Endothelial cell of umbilical vein (primary cell): ENCODE data around the gene ERBB4. TPM values are rescaled to one million over a fixed set of nuclear protein-coding genes. Genes with fewer than 3 reads are reported as not detected.

Experiments
- BruUV-seq: library from RNA; stranded (reverse); fragments of 400-500 nt; replicated peaks from 2 replicates; lab custom pipeline; 2021; lab: Mats Ljungman, UMichigan
- CTCF ChIA-PET: fragments of 300-600, 350-600 bp; sonication (Branson Sonifier 250); formaldehyde crosslinking; loops from one replicate; lab custom pipeline; 2021; ENCODE audit warnings: antibody characterized with exemption, inconsistent platforms; lab: Charles Lee
- POLR2A ChIA-PET: fragments of 300-600, 350-600 bp; sonication (Branson Sonifier 250); formaldehyde crosslinking; loops from one replicate; lab custom pipeline; 2021; ENCODE audit warnings: antibody characterized with exemption, inconsistent platforms; lab: Charles Lee
- DNase-seq: peaks from one replicate; pipeline ENCODE4 v3.0.0-alpha.2; 2011; ENCODE audit warnings: low read depth, low spot score
- FAIRE-seq: peaks from 2 replicates; lab custom pipeline; 2011; peaks lifted over from hg19 to GRCh38; lab: Jason Lieb, UNC
- H2AFZ ChIP-seq: 2 replicates; pipeline ENCODE4 v1.6.0; 2012; ENCODE audit warnings: low read depth, low read length, control low read depth, inconsistent platforms
- H3K27ac ChIP-seq: 2 replicates; pipeline ENCODE4 v1.5.1; 2011; ENCODE audit warnings: low read depth, mild to moderate bottlenecking, control low read depth, low read length, moderate library complexity; ENCODE audit not compliant: insufficient read depth
- H3K27me3 ChIP-seq, 2 experiments: 2 replicates each; pipeline versions ENCODE4 v1.6.0 to v1.6.1; 2011; ENCODE audit warnings: low read length in 2 of 2, mixed read lengths in 1 of 2; ENCODE audit not compliant: control insufficient read depth in 2 of 2, insufficient read depth in 2 of 2
- H3K36me3 ChIP-seq, 2 experiments: 2 replicates in 1 of 2; 3 replicates in 1 of 2; pipeline ENCODE4 v1.5.1; 2011; ENCODE audit warnings: low read length in 2 of 2, mild to moderate bottlenecking in 1 of 2, moderate library complexity in 1 of 2; ENCODE audit not compliant: control insufficient read depth in 2 of 2, insufficient read depth in 2 of 2; ENCODE audit errors: extremely low read depth in 1 of 2
- H3K4me1 ChIP-seq: 3 replicates; pipeline ENCODE4 v1.5.1; 2011; ENCODE audit warnings: mild to moderate bottlenecking, low read length; ENCODE audit not compliant: control insufficient read depth, insufficient read depth; ENCODE audit errors: extremely low read depth
- H3K4me2 ChIP-seq: 2 replicates; pipeline ENCODE4 v1.6.1; 2011; ENCODE audit warnings: low read length, control low read depth, mixed read lengths; ENCODE audit not compliant: insufficient read depth
- H3K4me3 ChIP-seq, 3 experiments: fragments of 200-600 bp in 1 of 3; sonication (generic), shearing (Covaris generic) in 1 of 3; replicated peaks in 1 of 3; 2 replicates each; pipeline ENCODE4 v1.5.1; 2011 to 2016; ENCODE audit warnings: control low read depth in 3 of 3, low read length in 3 of 3, mild to moderate bottlenecking in 2 of 3, inconsistent platforms in 1 of 3, low read depth in 1 of 3, moderate library complexity in 1 of 3; ENCODE audit not compliant: insufficient read depth in 1 of 3
- H3K79me2 ChIP-seq: 2 replicates; pipeline ENCODE4 v1.6.0; 2012; ENCODE audit warnings: low read length, inconsistent platforms; ENCODE audit not compliant: control insufficient read depth, insufficient read depth
- H3K9ac ChIP-seq: replicated peaks from 2 replicates; pipeline ENCODE3; 2011; ENCODE audit warnings: low read length, control low read depth; ENCODE audit not compliant: insufficient read depth; ENCODE audit errors: extremely low read depth
- H3K9me1 ChIP-seq: replicated peaks from 3 replicates; pipeline ENCODE4 v1.6.0; 2011; ENCODE audit warnings: mild to moderate bottlenecking, low read length; ENCODE audit not compliant: control insufficient read depth, insufficient read depth; ENCODE audit errors: extremely low read depth
- H3K9me3 ChIP-seq: replicated peaks from 2 replicates; pipeline ENCODE4 v1.5.1; 2012; ENCODE audit warnings: low read length, inconsistent platforms; ENCODE audit not compliant: control insufficient read depth, insufficient read depth
- H4K20me1 ChIP-seq: replicated peaks from 2 replicates; pipeline ENCODE3; 2011; ENCODE audit warnings: mild to moderate bottlenecking, low read length; ENCODE audit not compliant: control insufficient read depth, insufficient read depth; ENCODE audit errors: extremely low read depth
- CTCF ChIP-seq, 2 donors: IDR thresholded peaks; 1 replicate in 1 of 2; 2 replicates in 1 of 2; pipeline ENCODE4 v1.5.1; 2011; ENCODE audit warnings: low read length in 2 of 2, mild to moderate bottlenecking in 2 of 2, moderate library complexity in 2 of 2, control low read depth in 1 of 2, inconsistent platforms in 1 of 2, low read depth in 1 of 2; ENCODE audit not compliant: insufficient read depth in 1 of 2; ENCODE audit errors: extremely low read depth in 1 of 2
- EZH2 ChIP-seq: IDR thresholded peaks from 2 replicates; pipeline ENCODE4 v1.6.1; 2012; ENCODE audit warnings: borderline replicate concordance, low read depth, mild to moderate bottlenecking, moderate library complexity, low read length, inconsistent platforms; ENCODE audit not compliant: severe bottlenecking
- FOS ChIP-seq: IDR thresholded peaks from 2 replicates; pipeline ENCODE4 v1.6.1; 2011; ENCODE audit warnings: mild to moderate bottlenecking, low read length, moderate library complexity, borderline replicate concordance; ENCODE audit not compliant: insufficient read depth
- GATA2 ChIP-seq: IDR thresholded peaks from 2 replicates; pipeline ENCODE4 v1.7.0; 2011; ENCODE audit warnings: low read depth, mild to moderate bottlenecking, moderate library complexity, mixed read lengths, low read length; ENCODE audit not compliant: insufficient read length, insufficient read depth
- JUN ChIP-seq: IDR thresholded peaks from 2 replicates; pipeline ENCODE4 v1.6.1; 2011; ENCODE audit warnings: borderline replicate concordance, low read depth; ENCODE audit not compliant: insufficient read length, insufficient read depth
- MAX ChIP-seq: IDR thresholded peaks from 2 replicates; pipeline ENCODE4 v1.6.1; 2011; ENCODE audit not compliant: insufficient read depth, insufficient read length
- MYC ChIP-seq: IDR thresholded peaks from one replicate; pipeline ENCODE4 v1.6.1; 2011; ENCODE audit warnings: mild to moderate bottlenecking, low read depth, low read length
- POLR2A ChIP-seq: IDR thresholded peaks from 2 replicates; pipeline ENCODE4 v1.6.1; 2012; ENCODE audit warnings: low read depth, mild to moderate bottlenecking, control low read depth, low read length
- POLR2AphosphoS5 ChIP-seq: IDR thresholded peaks from 2 replicates; pipeline ENCODE4 v1.6.1; 2012; ENCODE audit warnings: low read depth, mild to moderate bottlenecking, control low read depth, low read length, moderate library complexity; ENCODE audit not compliant: insufficient read depth
- dilution Hi-C: fragments of 300-500 bp; cut with MboI; formaldehyde crosslinking; loops from one replicate; pipeline ENCODE4 v1.15.0; 2019; ENCODE audit warnings: low sequenced_read_pairs; ENCODE audit not compliant: extremely low pct_ligation_motif_present
- intact Hi-C: fragments of 100-400 bp; cut with micrococcal nuclease; formaldehyde crosslinking; loops from one replicate; pipeline ENCODE4 v1.10.0; 2022
- polyA plus RNA-seq, 4 experiments: library from polyadenylated mRNA; depleted of rRNA in 3 of 4; stranded (reverse) in 3 of 4; unstranded in 1 of 4; fragments of >200 nt; gene quantifications; 2 replicates each; pipeline versions ENCODE4 v1.2.1 to v1.2.3, GENCODE V29; 2011 to 2012; ENCODE audit warnings: missing spikeins in 1 of 4
- total RNA-seq: library from RNA; stranded (reverse); gene quantifications from 2 replicates; pipeline ENCODE4 v1.2.3, GENCODE V29; 2021

Gene ERBB4
- total and polyA plus RNA-seq, 2 donors (not counting 3 experiments of a cell fraction or from before 2014, with no cell fraction given) = 0.01 to 0.27 TPM

GRCh38 chr2:212157012-212157411 lies 381.6 kb downstream of the ERBB4 start:
- Histone ChIP-seq H3K27me3 (no peaks in the 10 kb centered on the region), H3K4me3 (no peak overlapping the region), H2AFZ (no peak overlapping the region), H3K4me1 (no peaks in the 10 kb centered on the region), H4K20me1 (no peaks in the 10 kb centered on the region), H3K4me2 (no peak overlapping the region), H3K36me3 (no peaks in the 10 kb centered on the region), H3K9ac (no peak overlapping the region), H3K9me1 (no peaks in the 10 kb centered on the region), H3K79me2 (no peaks in the 10 kb centered on the region), H3K27ac (no peak overlapping the region), H3K9me3 (no peaks in the 10 kb centered on the region)
- CTCF ChIA-PET = interaction anchor here (1.2 to 1.7 kb wide), 3 partner anchors 9 to 278 kb away, joined by 3 to 4 read pairs (median 4); no protein-coding TSS in a partner anchor
- intact Hi-C loops = no loop called here
- dilution Hi-C loops = no loop called here
- FAIRE-seq (no peak), DNase-seq (no peak)
- TF ChIP-seq MAX = no peak
- no peak for TF ChIP-seq POLR2AphosphoS5
- no TSS peak for BruUV-seq
- POLR2A ChIA-PET = no interaction called here

- Histone ChIP-seq H3K4me3 (no peak overlapping the region), H3K4me2 (no peak overlapping the region), H3K4me1 (no peaks in the 10 kb centered on the region), H3K9me1 (no peaks in the 10 kb centered on the region), H3K9me3 (no peaks in the 10 kb centered on the region), H3K9ac (no peak overlapping the region), H4K20me1 (no peaks in the 10 kb centered on the region), H3K36me3 (no peaks in the 10 kb centered on the region), H3K79me2 (no peaks in the 10 kb centered on the region), H2AFZ (no peak overlapping the region), H3K27ac (no peak overlapping the region), H3K27me3 (no peaks in the 10 kb centered on the region)
- TF ChIP-seq GATA2 (no peak), CTCF (IDR thresholded peaks at IDR 0.05; ENCODE audit: extremely low read depth in 1 of 2, insufficient read depth in 1 of 2, low read depth in 1 of 2, low read length in 2 of 2) (no peak), FOS (no peak), EZH2 (no peak), MYC (no peak), POLR2AphosphoS5 (no peak), MAX (no peak), JUN (no peak), POLR2A (no peak)
- dilution Hi-C loops (no loop called here), intact Hi-C loops (no loop called here)
- FAIRE-seq (no peak), DNase-seq (no peak)
- CTCF ChIA-PET = interaction anchor here (0.9 to 1.7 kb wide), 4 partner anchors 10 to 277 kb away, joined by 4 read pairs; no protein-coding TSS in a partner anchor
- POLR2A ChIA-PET = no interaction called here
- no TSS peak for BruUV-seq
These were observed 382.5 kb downstream of the ERBB4 start for GRCh38 chr2:212156088-212156487.
